Activated CD4-positive, alpha-beta T cell treated with anti-CD3 and anti-CD28 coated beads for 36 hours (primary cell): ENCODE data around the gene APOC3. TPM values are rescaled to one million over a fixed set of nuclear protein-coding genes. Genes with fewer than 3 reads are reported as not detected.

Experiments
- ATAC-seq: fragments of 200-7000 bp; cut with Tn5 transposase; one replicate; pipeline ENCODE4 v1.10.0; 2021; ENCODE audit warnings: mild to moderate bottlenecking, moderate library complexity
- CTCF ChIA-PET: fragments of 350-600 bp; sonication (Branson Sonifier 250); formaldehyde crosslinking; loops from one replicate; lab custom pipeline; 2021; ENCODE audit warnings: antibody characterized with exemption; lab: Charles Lee
- POLR2A ChIA-PET: fragments of 350-600 bp; sonication (Branson Sonifier 250); formaldehyde crosslinking; loops from one replicate; lab custom pipeline; 2021; ENCODE audit warnings: antibody characterized with exemption, inconsistent platforms; lab: Charles Lee
- DNase-seq: peaks from one replicate; pipeline ENCODE4 v3.0.0-alpha.2; 2020
- H3K27ac Mint-ChIP-seq: one replicate; pipeline ENCODE4 v1.8.0; 2021; ENCODE audit warnings: mixed read lengths
- H3K27me3 Mint-ChIP-seq: one replicate; pipeline ENCODE4 v1.8.0; 2021; ENCODE audit warnings: mixed read lengths
- H3K36me3 Mint-ChIP-seq: one replicate; pipeline ENCODE4 v1.8.0; 2021; ENCODE audit warnings: low read depth, mixed read lengths
- H3K4me1 Mint-ChIP-seq: one replicate; pipeline ENCODE4 v1.8.0; 2021; ENCODE audit warnings: mixed read lengths
- H3K4me3 Mint-ChIP-seq: one replicate; pipeline ENCODE4 v1.8.0; 2021; ENCODE audit warnings: mild to moderate bottlenecking, moderate library complexity, mixed read lengths
- H3K9me3 Mint-ChIP-seq: one replicate; pipeline ENCODE4 v1.8.0; 2021; ENCODE audit warnings: low read depth, mixed read lengths
- intact Hi-C, 2 experiments: fragments of 100-400 bp; cut with DNase I in 1 of 2; cut with micrococcal nuclease in 1 of 2; formaldehyde crosslinking; loops; one replicate each; pipeline versions ENCODE4 v1.14.2 to v1.15.1; 2022 to 2024; cut with DNase I, micrococcal nuclease
- total RNA-seq, 2 experiments: library from RNA; stranded (reverse); gene quantifications; one replicate each; pipeline ENCODE4 v1.2.3, GENCODE V29; 2021

APOC3 gene
- total RNA-seq, 2 experiments from 2014 or later = not detected

DNA sequence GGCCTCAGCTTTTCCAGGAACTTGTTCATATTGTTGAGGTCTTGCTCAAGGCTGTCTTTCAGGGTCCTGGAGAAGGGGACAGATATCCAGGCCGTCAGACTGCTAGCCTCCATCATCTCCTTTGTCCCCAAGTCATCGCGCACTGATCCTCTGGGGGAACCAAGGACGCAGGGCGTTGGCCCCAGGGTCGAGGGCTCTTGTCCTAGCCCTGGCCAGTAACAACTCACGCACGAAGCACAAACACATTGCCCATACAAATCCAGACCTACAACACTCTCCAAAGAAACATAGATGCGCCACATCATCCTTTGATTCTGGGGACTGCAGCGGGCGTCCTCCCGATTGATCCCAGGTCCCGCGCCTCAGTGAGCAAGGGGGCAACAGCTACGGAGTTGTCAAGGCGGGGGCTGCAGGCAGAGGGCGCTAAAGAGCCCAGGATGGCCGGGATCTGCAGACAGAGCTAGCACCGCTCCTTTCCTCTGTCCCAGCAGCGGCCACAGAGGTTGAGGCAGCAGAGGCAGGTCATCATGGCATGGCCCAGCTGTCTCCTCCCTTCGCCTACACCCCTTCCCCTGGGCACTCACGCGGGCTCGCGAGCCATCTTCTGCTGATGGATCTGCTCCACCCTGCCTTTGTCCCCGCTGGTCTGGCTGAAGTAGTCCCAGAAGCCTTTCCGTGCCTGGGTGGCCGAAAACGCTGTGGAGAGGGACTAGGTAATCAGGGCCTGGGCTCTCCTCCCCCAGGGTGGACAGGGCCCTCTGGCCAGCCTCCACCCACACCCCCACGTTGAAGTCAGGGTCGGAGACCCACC is 38.5 kb upstream of the APOC3 start:
- CTCF ChIA-PET = interaction anchor here (0.5 to 6.5 kb wide), 46 partner anchors 8 to 1262 kb away, joined by 3 to 89 read pairs (median 3); partner anchors contain the start of genes APOA1, BUD13 and SIK3

DNA sequence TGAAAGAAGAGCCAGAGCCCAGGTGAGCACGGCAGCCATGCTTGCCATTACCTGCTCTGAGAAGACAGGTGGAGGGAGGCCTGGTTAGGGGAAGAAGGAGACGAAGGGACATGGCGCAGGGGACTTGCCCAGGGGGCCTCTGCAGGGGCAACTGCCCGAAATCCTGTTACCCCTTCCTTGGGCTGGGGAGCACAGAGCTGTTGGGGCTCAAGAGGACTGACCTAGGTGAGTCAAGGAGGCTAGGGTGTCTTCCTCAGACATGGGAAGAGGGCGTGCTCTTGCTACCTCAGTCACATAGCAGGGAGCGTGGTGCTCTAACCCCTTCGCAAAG is 37.9 kb upstream of the APOC3 start, which contains the start of gene APOA5:
Gene APOA5, minus strand, starts transcription at position 67 of the 331 bp plus-strand sequence. Its CDS starts 19 bp downstream, at position 48.
- no peak for DNase-seq
- ATAC-seq = no peak
- Mint-ChIP-seq H3K27me3 (no peaks in the 10 kb centered on the region), H3K27ac (no peak within 1 kb of the TSS), H3K4me3 (no peak within 1 kb of the TSS), H3K4me1 (peaks cover 16% of the 10 kb centered on the region), H3K36me3 (peaks cover 7% of the 10 kb centered on the region), H3K9me3 (no peaks in the 10 kb centered on the region)
- ChIA-PET CTCF (interaction anchor here (0.6 to 6.5 kb wide), 37 partner anchors 9 to 439 kb away, joined by 3 to 89 read pairs (median 4); partner anchors contain the start of genes APOA1 and BUD13), POLR2A (interaction anchor here (0.5 to 1.1 kb wide), 3 partner anchors 44 to 438 kb away, joined by 3 to 6 read pairs (median 5); no protein-coding TSS in a partner anchor)
- intact Hi-C loops = loop anchor here (1.0 to 5.0 kb wide), 3 partner anchors 45 to 436 kb away; no protein-coding TSS in a partner anchor

More for the DNA sequence above, 38.5 kb upstream of the APOC3 start:
- Mint-ChIP-seq H3K36me3 (peaks cover 12% of the 10 kb centered on the region), H3K4me1 (peaks cover 22% of the 10 kb centered on the region), H3K4me3 (no peak overlapping the region), H3K9me3 (no peaks in the 10 kb centered on the region), H3K27ac (no peak overlapping the region), H3K27me3 (no peaks in the 10 kb centered on the region)
- POLR2A ChIA-PET = interaction anchor here (0.5 to 1.1 kb wide), 3 partner anchors 44 to 439 kb away, joined by 3 to 6 read pairs (median 5); no protein-coding TSS in a partner anchor
- DNase-seq = peak; percentile 88
- intact Hi-C loops = loop anchor here (1.0 to 5.0 kb wide), 3 partner anchors 45 to 436 kb away; no protein-coding TSS in a partner anchor
- ATAC-seq = peak; percentile 74

DNA sequence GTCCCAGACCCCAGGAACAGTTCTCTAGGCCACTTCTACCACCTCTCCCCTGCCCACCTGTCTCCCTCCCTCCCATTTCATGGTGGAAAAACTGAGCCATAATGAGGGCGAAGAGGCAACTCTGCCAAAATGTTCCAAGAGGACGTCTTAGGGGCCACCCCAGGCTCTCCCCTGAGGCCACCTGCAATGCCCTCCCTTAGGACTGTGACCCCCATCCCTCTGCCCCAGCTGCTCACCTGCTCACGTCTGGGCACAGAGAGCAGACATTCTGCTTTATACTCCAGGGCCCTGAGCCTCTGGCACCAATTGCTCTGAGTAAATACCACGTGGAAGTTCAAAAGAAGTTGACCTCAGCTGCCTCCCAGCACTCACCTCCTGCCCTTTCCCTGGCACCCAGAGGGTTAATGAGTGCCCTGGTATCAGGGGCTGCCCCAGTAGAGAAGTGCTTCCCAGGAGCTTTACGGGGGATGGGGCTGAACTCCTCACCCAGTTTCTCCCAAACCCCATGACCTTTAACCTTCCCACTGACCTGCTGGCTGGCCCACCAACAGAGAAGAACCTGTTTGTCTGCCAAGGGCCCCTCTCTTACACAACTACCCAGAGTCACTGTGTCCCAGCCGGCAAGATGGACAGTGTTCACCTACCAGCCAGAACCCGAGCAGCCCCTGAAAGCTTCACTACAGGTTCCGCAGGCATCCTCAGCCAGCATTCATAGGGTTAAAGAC is 37.4 kb upstream of the APOC3 start:
- no peaks in the 10 kb centered on the region for H3K27me3 Mint-ChIP-seq
- intact Hi-C loops = loop anchor here in 1 of 2 experiments (5.0 kb wide), 1 partner anchor 435 kb away; no protein-coding TSS in a partner anchor
- peaks cover 1% of the 10 kb centered on the region for H3K36me3 Mint-ChIP-seq
- no peaks in the 10 kb centered on the region for H3K9me3 Mint-ChIP-seq
- no peak overlapping the region for H3K27ac Mint-ChIP-seq
- POLR2A ChIA-PET = no interaction called here
- ATAC-seq = no peak
- H3K4me1 Mint-ChIP-seq = peaks cover 11% of the 10 kb centered on the region
- H3K4me3 Mint-ChIP-seq = no peak overlapping the region
- DNase-seq = no peak
- CTCF ChIA-PET = interaction anchor here (1.2 to 6.5 kb wide), 9 partner anchors 9 to 314 kb away, joined by 4 to 89 read pairs (median 10); partner anchors contain the start of gene APOA1

DNA sequence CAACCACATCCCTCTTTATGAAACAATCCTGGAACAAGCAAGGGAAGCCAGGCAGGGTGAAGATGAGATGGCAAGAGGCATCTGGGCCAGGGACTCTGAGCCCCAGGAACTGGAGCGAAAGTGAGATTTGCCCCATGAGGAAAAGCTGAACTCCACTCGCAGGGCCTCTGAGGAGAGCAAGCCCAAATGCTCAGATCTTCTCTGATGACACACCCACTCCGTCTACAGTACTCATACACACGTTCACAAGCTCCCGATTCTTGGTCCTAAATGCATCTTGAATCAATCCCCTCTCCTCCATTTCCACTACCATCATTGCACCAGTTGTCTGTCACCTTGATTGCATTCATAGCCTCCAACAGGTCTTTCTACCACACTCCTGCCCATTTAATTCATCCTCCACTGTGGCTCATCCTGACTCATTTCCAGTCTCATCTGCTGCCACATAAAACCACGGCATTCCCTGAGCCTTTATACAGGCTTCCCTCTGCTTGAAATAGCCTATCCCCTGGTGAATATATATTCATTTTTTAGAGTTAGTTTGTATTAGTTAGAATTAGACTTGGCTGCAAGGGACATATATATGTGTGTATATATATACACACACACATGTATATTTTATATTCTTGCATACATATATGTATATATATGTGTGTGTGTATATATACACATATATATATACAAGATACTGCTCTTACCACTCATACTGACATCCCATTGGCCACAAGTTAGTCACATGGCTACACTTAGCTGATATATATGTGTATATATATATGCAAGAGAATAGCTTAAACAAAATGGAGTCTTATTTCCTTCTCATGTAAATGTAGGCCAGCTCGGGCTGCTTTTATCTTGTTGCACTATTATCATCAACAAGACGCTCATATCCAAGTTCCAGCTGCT is 36.6 kb upstream of the APOC3 start:
- peaks cover 11% of the 10 kb centered on the region for H3K4me1 Mint-ChIP-seq
- intact Hi-C loops = loop anchor here in 1 of 2 experiments (5.0 kb wide), 1 partner anchor 434 kb away; no protein-coding TSS in a partner anchor
- POLR2A ChIA-PET = no interaction called here
- H3K27me3 Mint-ChIP-seq = no peaks in the 10 kb centered on the region
- no peak overlapping the region for H3K27ac Mint-ChIP-seq
- ATAC-seq (no peak), DNase-seq (no peak)
- CTCF ChIA-PET = interaction anchor here (0.6 to 6.4 kb wide), 6 partner anchors 13 to 313 kb away, joined by 3 to 72 read pairs (median 8); partner anchors contain the start of gene APOA1
- H3K4me3 Mint-ChIP-seq = no peak overlapping the region
- no peaks in the 10 kb centered on the region for H3K9me3 Mint-ChIP-seq
- no peaks in the 10 kb centered on the region for H3K36me3 Mint-ChIP-seq

DNA sequence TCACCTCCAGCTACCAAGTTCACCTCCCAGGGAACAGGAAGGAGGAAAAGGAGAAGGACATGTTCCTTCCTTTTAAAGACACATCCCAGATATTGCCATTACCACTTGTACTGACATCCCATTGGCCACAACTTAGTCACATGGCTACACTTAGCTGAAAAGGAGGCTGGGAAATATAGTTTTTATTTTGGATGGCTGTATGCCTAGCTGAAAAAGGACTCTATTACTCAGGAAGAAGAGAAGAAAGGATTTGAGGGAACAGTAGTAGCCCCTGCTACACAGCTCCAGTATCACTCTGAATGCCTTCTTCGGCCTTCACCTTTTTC is 36.0 kb upstream of the APOC3 start:
- Mint-ChIP-seq H3K4me3 (no peak overlapping the region), H3K9me3 (no peaks in the 10 kb centered on the region), H3K36me3 (no peaks in the 10 kb centered on the region), H3K27ac (no peak overlapping the region), H3K27me3 (no peaks in the 10 kb centered on the region), H3K4me1 (peaks cover 8% of the 10 kb centered on the region)
- ChIA-PET CTCF (interaction anchor here (0.6 to 6.4 kb wide), 4 partner anchors 28 to 312 kb away, joined by 4 to 72 read pairs (median 14); partner anchors contain the start of gene APOA1), POLR2A (no interaction called here)
- ATAC-seq = no peak
- no peak for DNase-seq
- intact Hi-C loops = loop anchor here in 1 of 2 experiments (5.0 kb wide), 1 partner anchor 434 kb away; no protein-coding TSS in a partner anchor

DNA sequence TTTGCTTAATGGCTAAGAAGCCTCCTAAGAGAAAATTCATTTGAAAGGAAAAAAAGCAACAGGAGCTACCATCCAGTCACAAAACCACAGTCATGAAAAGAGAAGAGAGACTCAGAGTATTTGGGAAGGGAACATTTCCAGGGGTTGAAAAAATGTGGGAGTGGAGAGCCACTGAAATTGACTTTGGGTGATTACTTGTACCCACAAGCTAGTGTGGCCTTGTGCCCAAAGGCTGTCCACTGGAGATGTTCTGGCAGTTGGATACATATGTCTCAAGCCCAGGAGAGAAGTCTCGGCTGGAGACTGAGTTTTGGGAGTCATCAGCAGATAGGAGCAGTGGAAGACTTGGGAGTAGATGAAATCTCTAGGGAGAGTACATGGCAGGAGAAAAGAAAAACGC is 34.9 kb upstream of the APOC3 start:
- intact Hi-C loops = loop anchor here in 1 of 2 experiments (5.0 kb wide), 1 partner anchor 432 kb away; no protein-coding TSS in a partner anchor
- Mint-ChIP-seq H3K9me3 (no peaks in the 10 kb centered on the region), H3K4me3 (no peak overlapping the region), H3K36me3 (no peaks in the 10 kb centered on the region), H3K27me3 (peaks cover 3% of the 10 kb centered on the region), H3K4me1 (peaks cover 8% of the 10 kb centered on the region), H3K27ac (no peak overlapping the region)
- ATAC-seq (no peak), DNase-seq (no peak)
- CTCF ChIA-PET = interaction anchor here (0.7 to 6.4 kb wide), 5 partner anchors 41 to 492 kb away, joined by 3 to 72 read pairs (median 4); partner anchors contain the start of gene APOA1
- POLR2A ChIA-PET = no interaction called here

DNA sequence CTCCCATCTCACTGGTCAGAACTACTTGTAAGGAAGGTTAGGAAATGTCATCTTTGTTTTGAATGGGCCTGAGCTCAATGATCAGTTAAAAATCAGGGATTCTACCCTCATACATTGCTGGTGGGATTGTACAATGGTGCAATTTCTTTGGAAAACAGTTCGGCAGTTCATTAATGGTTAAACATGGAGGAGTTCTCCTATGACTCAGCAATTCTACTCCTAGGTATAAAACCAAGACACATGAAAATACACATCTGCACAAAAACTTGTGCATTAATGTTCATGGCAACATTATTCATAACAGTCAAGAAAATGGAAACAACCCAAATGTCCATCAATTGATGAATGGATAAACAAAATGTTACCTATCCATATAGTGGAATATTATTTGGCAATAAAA is 33.2 kb upstream of the APOC3 start:
- intact Hi-C loops = no loop called here
- Mint-ChIP-seq H3K4me1 (peaks cover 3% of the 10 kb centered on the region), H3K36me3 (no peaks in the 10 kb centered on the region), H3K27ac (no peak overlapping the region), H3K4me3 (no peak overlapping the region), H3K9me3 (no peaks in the 10 kb centered on the region), H3K27me3 (peaks cover 7% of the 10 kb centered on the region)
- DNase-seq (no peak), ATAC-seq (no peak)
- CTCF ChIA-PET = interaction anchor here (0.6 to 1.1 kb wide), 3 partner anchors 24 to 201 kb away, joined by 3 to 5 read pairs (median 3); partner anchors contain the start of gene BUD13
- POLR2A ChIA-PET = no interaction called here

DNA sequence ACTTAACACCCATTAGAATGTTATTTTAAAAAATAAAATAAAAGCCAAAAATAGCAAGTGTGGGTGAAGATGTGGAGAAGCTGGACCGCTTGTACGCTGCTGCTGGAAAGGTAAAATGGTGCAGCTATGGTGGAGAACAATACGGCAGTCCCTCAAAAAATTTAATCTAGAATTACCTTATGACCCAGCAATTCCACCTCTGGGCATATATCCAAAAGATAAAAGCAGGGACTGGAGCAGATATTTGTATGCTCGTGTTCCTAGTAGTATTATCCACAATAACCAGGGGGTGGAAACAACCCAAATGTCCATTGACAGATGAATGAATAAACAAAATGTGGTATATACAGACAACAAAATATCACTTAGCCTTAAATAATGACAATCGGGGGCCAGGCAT is 31.9 kb upstream of the APOC3 start:
- Mint-ChIP-seq H3K4me1 (peaks cover 3% of the 10 kb centered on the region), H3K4me3 (no peak overlapping the region), H3K36me3 (no peaks in the 10 kb centered on the region), H3K9me3 (no peaks in the 10 kb centered on the region), H3K27me3 (peaks cover 7% of the 10 kb centered on the region), H3K27ac (no peak overlapping the region)
- ChIA-PET CTCF (no interaction called here), POLR2A (no interaction called here)
- intact Hi-C loops = no loop called here
- DNase-seq = no peak
- no peak for ATAC-seq

DNA sequence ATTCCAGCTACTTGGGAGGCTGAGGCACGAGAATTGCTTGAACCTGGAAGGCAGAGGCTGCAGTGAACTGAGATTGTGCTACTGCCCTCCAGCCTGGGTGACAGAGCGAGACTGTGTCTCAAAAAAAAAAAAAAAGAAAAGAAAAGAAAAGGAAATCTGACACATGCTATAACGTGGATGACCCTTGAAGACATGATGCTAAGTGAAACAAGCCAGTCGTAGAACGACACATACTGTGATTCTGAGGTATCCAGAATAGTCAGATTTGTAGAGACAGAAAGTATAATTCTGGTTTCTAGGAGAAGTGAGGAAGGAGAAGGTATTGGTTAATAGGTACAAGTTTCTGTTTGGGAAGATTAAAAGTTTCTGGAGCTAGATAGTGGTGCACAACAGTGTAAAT is 31.3 kb upstream of the APOC3 start:
- POLR2A ChIA-PET = no interaction called here
- DNase-seq = no peak
- H3K27ac Mint-ChIP-seq = no peak overlapping the region
- H3K36me3 Mint-ChIP-seq = no peaks in the 10 kb centered on the region
- no peak overlapping the region for H3K4me3 Mint-ChIP-seq
- CTCF ChIA-PET = interaction anchor here (1.3 kb wide), 1 partner anchor 26 kb away, joined by 5 read pairs; the partner anchor contains the start of gene BUD13
- ATAC-seq = peak; percentile 76
- no peaks in the 10 kb centered on the region for H3K9me3 Mint-ChIP-seq
- H3K27me3 Mint-ChIP-seq = peaks cover 7% of the 10 kb centered on the region
- intact Hi-C loops = no loop called here
- peaks cover 3% of the 10 kb centered on the region for H3K4me1 Mint-ChIP-seq

DNA sequence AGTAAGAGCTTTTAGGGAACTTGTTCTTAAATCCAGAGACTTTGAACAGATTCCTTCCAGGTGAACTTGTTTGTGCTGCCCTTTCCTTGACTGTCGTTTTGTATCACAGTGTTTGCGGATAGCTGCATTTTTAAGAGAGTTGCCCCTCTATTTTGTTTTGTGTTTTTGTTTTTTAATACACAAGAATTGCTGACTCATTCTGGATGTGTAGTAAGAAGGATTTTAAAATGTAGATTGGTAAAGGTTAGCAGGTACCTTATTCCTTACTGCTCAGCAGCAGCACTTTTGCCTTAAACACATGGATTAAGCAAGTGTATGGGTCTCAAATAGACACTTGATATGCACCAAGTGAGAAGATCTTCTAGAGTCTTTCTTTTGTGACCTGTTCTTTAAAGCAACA is 29.1 kb upstream of the APOC3 start:
- DNase-seq (no peak), ATAC-seq (no peak)
- H3K27ac Mint-ChIP-seq = no peak overlapping the region
- no peak overlapping the region for H3K4me3 Mint-ChIP-seq
- ChIA-PET POLR2A (no interaction called here), CTCF (interaction anchor here (0.6 to 2.1 kb wide), 4 partner anchors 10 to 379 kb away, joined by 3 to 10 read pairs (median 3); partner anchors contain the start of gene APOA5)
- H3K4me1 Mint-ChIP-seq = peaks cover 3% of the 10 kb centered on the region
- no peaks in the 10 kb centered on the region for H3K36me3 Mint-ChIP-seq
- H3K9me3 Mint-ChIP-seq = no peaks in the 10 kb centered on the region
- intact Hi-C loops = no loop called here
- H3K27me3 Mint-ChIP-seq = peaks cover 7% of the 10 kb centered on the region
